Memory B cell (primary cell): ENCODE results near the gene THOC7.

Experiments
- ATAC-seq: fragments of 150-1000 bp; cut with Tn5 transposase; 2 replicates; pipeline ENCODE4 v1.10.0; 2021; ENCODE audit warnings: low read depth, mild to moderate bottlenecking, moderate library complexity
- DNase-seq, 2 donors: peaks; one replicate each; pipeline ENCODE4 v3.0.0; 2022; ENCODE audit warnings: low spot score in 2 of 2
- H3K27ac Mint-ChIP-seq: one replicate; pipeline ENCODE4 v1.8.0; 2022; ENCODE audit warnings: mild to moderate bottlenecking, moderate library complexity, mixed read lengths
- H3K27me3 Mint-ChIP-seq: one replicate; pipeline ENCODE4 v1.8.0; 2022; ENCODE audit warnings: mixed read lengths
- H3K36me3 Mint-ChIP-seq: one replicate; pipeline ENCODE4 v1.8.0; 2022; ENCODE audit warnings: mild to moderate bottlenecking, mixed read lengths
- H3K4me1 Mint-ChIP-seq: one replicate; pipeline ENCODE4 v1.8.0; 2022; ENCODE audit warnings: mixed read lengths
- H3K4me3 Mint-ChIP-seq: one replicate; pipeline ENCODE4 v1.8.0; 2022; ENCODE audit warnings: mild to moderate bottlenecking, moderate library complexity, mixed read lengths
- H3K9me3 Mint-ChIP-seq: one replicate; pipeline ENCODE4 v1.8.0; 2022; ENCODE audit warnings: mixed read lengths

Gene THOC7

DNA sequence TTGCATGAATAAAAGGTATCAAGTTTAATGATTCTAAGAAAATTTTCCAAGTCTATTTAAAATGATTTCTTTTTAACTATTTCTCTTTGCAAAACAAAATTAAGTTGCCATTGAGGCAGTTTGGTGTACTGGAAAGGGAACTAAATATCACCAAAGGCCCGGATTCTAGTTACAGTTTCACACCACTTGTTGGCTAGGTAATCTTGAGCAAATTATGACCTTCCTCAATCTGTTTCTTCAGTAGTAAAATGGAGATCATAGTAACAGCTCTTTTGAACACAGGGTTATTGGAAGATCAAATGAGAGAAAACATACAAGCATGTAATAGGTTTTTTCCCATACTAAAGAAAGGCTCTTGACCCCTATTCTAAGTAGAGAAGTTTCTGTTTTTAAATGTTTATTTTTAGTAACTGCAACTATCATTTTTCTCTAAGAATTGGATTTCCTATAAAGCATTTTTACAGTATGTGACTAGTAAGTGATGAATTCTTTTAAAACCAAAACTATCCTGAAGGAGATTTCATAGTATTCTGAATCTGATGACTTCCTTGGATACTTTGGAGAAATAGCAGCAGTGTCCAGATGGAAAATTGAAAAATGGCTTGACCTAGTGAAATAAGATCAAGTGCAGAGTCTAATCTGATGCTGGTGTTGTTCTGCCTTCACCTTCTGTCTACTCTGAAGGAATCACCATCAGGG, 32.9 kb upstream of the THOC7 start:
- Mint-ChIP-seq H3K27ac (peak overlapping the region; percentile 1), H3K4me3 (no peak overlapping the region), H3K9me3 (no peaks in the 10 kb centered on the region), H3K4me1 (peaks cover 26% of the 10 kb centered on the region), H3K27me3 (no peaks in the 10 kb centered on the region), H3K36me3 (peaks cover 24% of the 10 kb centered on the region)
- no peak for DNase-seq
- ATAC-seq, result peak; percentile 76

DNA sequence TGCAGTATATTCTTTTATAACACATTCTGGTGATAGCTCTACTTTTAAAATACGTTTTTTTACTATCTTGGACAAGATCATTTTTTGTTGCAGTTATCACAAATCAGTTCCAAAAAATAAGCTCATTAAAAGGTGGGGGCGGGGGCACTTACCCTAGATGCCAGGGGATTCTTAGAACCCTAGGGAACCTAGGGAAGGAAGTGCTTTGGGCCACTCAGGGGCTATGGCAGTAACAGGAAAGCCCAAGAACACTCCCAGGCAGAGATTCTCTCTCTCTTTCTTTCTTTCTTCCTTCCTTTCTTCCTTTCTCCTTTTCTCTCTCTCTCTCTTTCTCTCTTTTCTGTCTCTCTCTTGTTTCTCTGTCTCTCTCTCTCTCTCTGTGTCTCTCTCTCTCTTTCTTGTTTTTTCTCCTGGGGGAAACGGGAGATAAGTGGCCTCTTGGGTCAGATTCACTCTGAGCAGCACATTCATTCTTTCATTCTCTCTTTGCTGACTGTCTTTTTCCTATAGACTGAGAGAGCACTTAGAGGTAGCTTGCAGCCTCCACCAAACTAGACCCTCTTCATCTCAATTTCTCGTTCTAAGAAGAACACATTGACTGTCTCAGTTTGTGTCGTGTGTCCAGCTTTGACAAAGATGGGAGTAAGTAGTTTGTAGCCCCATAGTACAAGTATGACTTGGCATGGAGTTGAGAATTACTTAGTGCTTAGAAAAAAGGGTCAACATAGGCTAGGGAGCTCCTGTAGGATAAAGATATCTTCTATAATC, 32.0 kb upstream of the THOC7 start:
- peaks cover 21% of the 10 kb centered on the region for H3K36me3 Mint-ChIP-seq
- no peak overlapping the region for H3K4me3 Mint-ChIP-seq
- H3K9me3 Mint-ChIP-seq, result no peaks in the 10 kb centered on the region
- H3K27ac Mint-ChIP-seq, result peak overlapping the region; percentile 12
- peaks cover 25% of the 10 kb centered on the region for H3K4me1 Mint-ChIP-seq
- no peaks in the 10 kb centered on the region for H3K27me3 Mint-ChIP-seq
- DNase-seq, result no peak
- no peak for ATAC-seq

DNA sequence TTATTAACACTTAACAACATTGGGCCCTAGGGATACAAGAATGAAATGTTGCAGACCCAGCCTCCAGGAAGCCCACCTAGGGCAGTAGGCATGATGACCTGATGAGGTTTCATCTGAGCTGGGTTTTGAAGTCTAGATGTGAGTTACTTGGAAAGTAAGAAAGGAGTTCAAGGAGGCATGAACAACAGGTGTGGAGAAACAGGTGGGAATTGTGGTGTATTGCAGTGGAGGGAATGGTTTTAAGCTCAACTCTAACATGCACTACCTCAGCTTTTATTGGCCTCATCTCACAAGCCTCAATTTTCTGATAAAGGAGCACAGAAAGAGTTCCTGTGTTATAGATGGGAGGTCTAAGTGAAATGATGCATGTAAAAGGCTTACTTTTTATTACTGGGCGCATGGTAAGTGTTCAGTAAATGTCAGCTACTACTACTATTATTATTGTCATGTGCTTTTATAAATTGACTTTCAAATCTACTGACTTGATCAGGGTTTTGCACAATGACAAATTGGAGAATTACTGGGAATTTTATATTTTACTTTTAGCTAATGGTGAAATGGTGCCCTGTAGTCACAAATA, 29.3 kb upstream of the THOC7 start:
- Mint-ChIP-seq H3K9me3 (no peaks in the 10 kb centered on the region), H3K4me3 (no peak overlapping the region), H3K36me3 (peaks cover 10% of the 10 kb centered on the region), H3K27ac (peak overlapping the region; percentile 60), H3K4me1 (peaks cover 22% of the 10 kb centered on the region), H3K27me3 (no peaks in the 10 kb centered on the region)
- no peak for ATAC-seq
- DNase-seq, result no peak

GRCh38 chr3:63891518-63891917, 27.9 kb upstream of the THOC7 start:
- Mint-ChIP-seq H3K36me3 (peaks cover 10% of the 10 kb centered on the region), H3K27me3 (no peaks in the 10 kb centered on the region), H3K4me1 (peaks cover 25% of the 10 kb centered on the region), H3K4me3 (no peak overlapping the region), H3K9me3 (no peaks in the 10 kb centered on the region), H3K27ac (no peak overlapping the region)
- ATAC-seq (no peak), DNase-seq (no peak)

- H3K27ac Mint-ChIP-seq, result no peak overlapping the region
- no peak for ATAC-seq
- no peak overlapping the region for H3K4me3 Mint-ChIP-seq
- DNase-seq, result no peak
- H3K4me1 Mint-ChIP-seq, result peaks cover 20% of the 10 kb centered on the region
- peaks cover 4% of the 10 kb centered on the region for H3K36me3 Mint-ChIP-seq
- no peaks in the 10 kb centered on the region for H3K27me3 Mint-ChIP-seq
- H3K9me3 Mint-ChIP-seq, result no peaks in the 10 kb centered on the region
Measured at GRCh38 chr3:63886858-63887257, 23.3 kb upstream of the THOC7 start.

DNA sequence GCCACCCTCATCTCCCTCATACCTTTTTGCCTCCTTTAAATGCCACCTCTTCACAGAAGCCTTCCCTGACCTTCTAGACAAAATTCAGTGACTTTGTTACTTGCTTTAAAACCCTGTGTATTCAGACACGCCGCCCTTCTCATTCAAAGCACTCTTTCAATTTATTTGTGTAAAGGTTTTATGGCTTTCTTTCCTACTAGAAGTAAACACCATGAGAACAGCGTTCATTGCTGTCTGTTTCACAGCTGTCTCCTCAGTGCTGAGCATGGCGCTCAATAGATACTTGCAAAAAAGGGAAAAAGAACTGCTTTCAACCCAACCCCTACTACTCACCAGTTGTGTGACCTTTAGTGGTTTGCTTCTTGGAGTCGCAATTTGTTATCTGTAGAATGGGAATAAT, 17.0 kb upstream of the THOC7 start:
- H3K4me1 Mint-ChIP-seq, result peaks cover 45% of the 10 kb centered on the region
- DNase-seq (no peak), ATAC-seq (no peak)
- H3K27ac Mint-ChIP-seq, result peak overlapping the region; percentile 62
- peaks cover 4% of the 10 kb centered on the region for H3K36me3 Mint-ChIP-seq
- H3K27me3 Mint-ChIP-seq, result no peaks in the 10 kb centered on the region
- H3K4me3 Mint-ChIP-seq, result no peak overlapping the region
- H3K9me3 Mint-ChIP-seq, result no peaks in the 10 kb centered on the region

DNA sequence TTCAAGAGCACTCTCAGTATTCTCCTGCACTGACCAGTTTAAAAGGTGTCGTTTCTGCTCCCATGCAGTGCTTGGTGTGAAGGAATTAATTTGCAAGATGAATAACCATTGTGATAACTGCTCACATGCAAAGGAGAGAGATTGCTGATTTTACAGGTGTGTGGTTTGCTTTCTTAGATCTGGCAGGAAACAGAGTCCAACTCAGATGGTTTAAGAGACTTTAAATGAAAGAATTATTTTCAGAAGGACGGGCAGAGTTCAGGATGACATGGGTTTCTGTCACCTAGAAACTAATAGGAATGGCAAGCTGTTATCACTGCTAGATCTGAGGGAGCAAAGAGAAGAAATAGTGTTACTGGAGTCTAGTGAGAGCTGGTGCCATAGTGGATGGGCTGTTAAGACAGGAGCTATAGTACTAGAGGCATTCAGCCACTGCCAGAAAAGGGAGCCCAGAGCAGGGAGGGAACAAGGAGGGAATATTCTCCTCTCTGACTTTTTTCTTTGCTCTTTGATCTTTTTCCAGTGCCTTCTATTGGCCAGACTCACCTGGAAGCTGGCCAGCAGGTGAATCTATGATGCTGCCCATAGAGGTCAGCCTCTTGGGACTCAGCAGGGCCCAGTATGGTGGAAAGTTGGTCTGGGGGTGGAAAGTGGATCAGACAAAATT, 14.9 kb upstream of the THOC7 start:
- Mint-ChIP-seq H3K4me1 (peaks cover 51% of the 10 kb centered on the region), H3K4me3 (no peak overlapping the region), H3K27ac (peak overlapping the region; percentile 63), H3K9me3 (no peaks in the 10 kb centered on the region), H3K27me3 (no peaks in the 10 kb centered on the region), H3K36me3 (peaks cover 8% of the 10 kb centered on the region)
- DNase-seq (no peak), ATAC-seq (no peak)

GRCh38 chr3:63877737-63878393, 14.3 kb upstream of the THOC7 start:
- Mint-ChIP-seq H3K36me3 (peaks cover 8% of the 10 kb centered on the region), H3K4me3 (no peak overlapping the region), H3K4me1 (peaks cover 47% of the 10 kb centered on the region), H3K27me3 (no peaks in the 10 kb centered on the region), H3K27ac (peak overlapping the region; percentile 63), H3K9me3 (no peaks in the 10 kb centered on the region)
- no peak for ATAC-seq
- no peak for DNase-seq

GRCh38 chr3:63876260-63876659, 12.7 kb upstream of the THOC7 start:
- Mint-ChIP-seq H3K36me3 (peaks cover 8% of the 10 kb centered on the region), H3K4me1 (peaks cover 53% of the 10 kb centered on the region), H3K4me3 (no peak overlapping the region), H3K27me3 (no peaks in the 10 kb centered on the region), H3K27ac (peak overlapping the region; percentile 17), H3K9me3 (no peaks in the 10 kb centered on the region)
- ATAC-seq, result no peak
- no peak for DNase-seq

DNA sequence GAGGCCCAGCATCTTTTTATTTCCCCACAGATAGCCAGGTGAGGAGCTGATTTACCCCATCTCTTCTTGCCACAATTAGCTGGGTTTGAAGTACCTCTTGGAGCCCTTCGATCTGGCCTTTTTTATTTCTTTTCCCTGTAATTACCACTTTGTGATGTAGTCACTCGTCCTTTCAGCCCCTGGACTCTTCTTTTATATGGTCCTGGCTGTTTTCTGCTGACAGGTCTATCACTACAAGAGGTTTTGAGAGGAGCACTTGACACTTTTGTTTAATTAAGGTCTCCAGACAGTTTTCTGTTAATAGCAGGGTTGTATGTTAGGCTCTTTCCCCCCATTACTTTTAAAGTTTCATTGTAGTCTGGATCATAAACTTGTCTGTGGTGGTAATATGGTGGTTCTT, 11.9 kb upstream of the THOC7 start:
- no peaks in the 10 kb centered on the region for H3K9me3 Mint-ChIP-seq
- DNase-seq (no peak), ATAC-seq (no peak)
- H3K27ac Mint-ChIP-seq, result peak overlapping the region; percentile 17
- peaks cover 6% of the 10 kb centered on the region for H3K36me3 Mint-ChIP-seq
- no peak overlapping the region for H3K4me3 Mint-ChIP-seq
- no peaks in the 10 kb centered on the region for H3K27me3 Mint-ChIP-seq
- H3K4me1 Mint-ChIP-seq, result peaks cover 51% of the 10 kb centered on the region

GRCh38 chr3:63874769-63875168, 11.2 kb upstream of the THOC7 start:
- H3K4me3 Mint-ChIP-seq, result no peak overlapping the region
- peaks cover 4% of the 10 kb centered on the region for H3K36me3 Mint-ChIP-seq
- no peak for DNase-seq
- H3K27me3 Mint-ChIP-seq, result no peaks in the 10 kb centered on the region
- no peak overlapping the region for H3K27ac Mint-ChIP-seq
- H3K9me3 Mint-ChIP-seq, result no peaks in the 10 kb centered on the region
- no peak for ATAC-seq
- peaks cover 44% of the 10 kb centered on the region for H3K4me1 Mint-ChIP-seq

- Mint-ChIP-seq H3K27ac (no peak overlapping the region), H3K4me1 (peaks cover 38% of the 10 kb centered on the region), H3K9me3 (no peaks in the 10 kb centered on the region), H3K4me3 (no peak overlapping the region), H3K27me3 (no peaks in the 10 kb centered on the region), H3K36me3 (peaks cover 4% of the 10 kb centered on the region)
- ATAC-seq (no peak), DNase-seq (no peak)
Measured at GRCh38 chr3:63872135-63872924, 8.7 kb upstream of the THOC7 start.

DNA sequence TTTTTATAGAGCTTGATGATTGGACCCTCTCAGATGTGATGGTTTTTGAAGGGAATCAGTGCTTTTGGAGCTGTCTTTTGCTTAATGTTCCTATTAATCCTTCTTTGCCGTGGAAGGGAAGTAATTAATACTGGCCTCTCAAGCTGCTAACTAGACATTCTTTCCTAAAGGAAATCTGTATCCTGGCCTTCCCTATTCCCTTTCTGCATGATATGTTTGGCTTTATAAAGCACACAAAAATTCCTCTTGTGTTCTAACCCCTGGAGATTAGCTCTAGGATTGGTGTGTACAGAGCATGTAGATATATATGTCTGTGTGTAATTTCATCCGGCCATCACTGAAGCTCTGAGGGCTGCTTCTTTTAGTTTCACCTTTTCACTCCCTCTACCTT, 7.0 kb upstream of the THOC7 start:
- Mint-ChIP-seq H3K36me3 (peaks cover 6% of the 10 kb centered on the region), H3K27me3 (no peaks in the 10 kb centered on the region), H3K9me3 (no peaks in the 10 kb centered on the region), H3K27ac (peak overlapping the region; percentile 12), H3K4me3 (no peak overlapping the region), H3K4me1 (peaks cover 32% of the 10 kb centered on the region)
- ATAC-seq, result no peak
- no peak for DNase-seq
